Pancreas (tissue), 10 donors: ENCODE data around the gene SOX11. TPM values are rescaled to one million over a fixed set of nuclear protein-coding genes. Genes with fewer than 3 reads are reported as not detected.

Source experiments
- ATAC-seq, 4 donors: fragments of 200-7000 bp; cut with Tn5 transposase; one replicate each; pipeline versions ENCODE4 v1.8.0 to v1.9.1; 2020; ENCODE audit warnings: mild to moderate bottlenecking in 4 of 4, moderate library complexity in 4 of 4
- DNase-seq, 6 donors: peaks; one replicate each; pipeline ENCODE4 v3.0.0-alpha.2; 2020
- FAIRE-seq: peaks from 2 replicates; lab custom pipeline; 2012; peaks lifted over from hg19 to GRCh38; lab: Jason Lieb, UNC
- H3K27ac ChIP-seq, 4 donors: fragments of 200-600 bp; sonication (generic); 1 replicate in 3 of 4; 2 replicates in 1 of 4; pipeline versions ENCODE4 v1.5.0 to v1.8.0; 2020
- H3K27me3 ChIP-seq, 4 donors: fragments of 200-600 bp; one replicate each; pipeline ENCODE4 v1.8.0; 2021
- H3K36me3 ChIP-seq, 3 donors: fragments of 200-600 bp; sonication (generic) in 1 of 3; one replicate each; pipeline versions ENCODE4 v1.5.0 to v1.8.0; 2020 to 2021
- H3K4me1 ChIP-seq, 3 donors: fragments of 200-600 bp; one replicate each; pipeline ENCODE4 v1.8.0; 2021
- H3K4me3 ChIP-seq, 4 donors: fragments of 200-600 bp; sonication (generic) in 2 of 4; one replicate each; pipeline versions ENCODE4 v1.5.0 to v1.8.0; 2020 to 2021
- H3K9me3 ChIP-seq, 4 donors: fragments of 200-600 bp; one replicate each; pipeline ENCODE4 v1.8.0; 2021
- CTCF ChIP-seq, 4 donors: fragments of 200-600 bp; sonication (generic) in 3 of 4; IDR thresholded peaks; one replicate each; pipeline versions ENCODE4 v1.5.0 to v1.8.0; 2021; ENCODE audit warnings: antibody characterized with exemption in 4 of 4
- WGBS, 2 donors: extraction: QIAGEN DNeasy Blood & Tissue Kit; methylation state at CpG; one replicate each; pipeline ENCODE4 v1.1.7; 2013; 5-methylcytosine and 5-hydroxymethylcytosine counted together
- intact Hi-C, 3 donors: fragments of 100-400 bp; cut with DNase I; formaldehyde crosslinking; loops; one replicate each; pipeline versions ENCODE4 v1.11.1 to v1.14.2; 2022
- polyA plus RNA-seq, 2 donors: library from polyadenylated mRNA; stranded (reverse); fragments of 200-250 nt; gene quantifications; one replicate each; pipeline ENCODE4 v1.2.3, GENCODE V29; 2013
- total RNA-seq, 6 donors: library from RNA; stranded (reverse); fragmentation: NEBNext Ultra II Directional in 4 of 6; extraction: Animal tissue kit (Norgen Biotek cat#: 25700) in 4 of 6; gene quantifications; one replicate each; pipeline versions ENCODE4 v1.2.1 to v1.2.4, GENCODE V29; 2021 to 2023
- donor health status: healthy with polysubstance abuse.
- donor health status: DM: no; HTN: no; CAD: no; lungs with moderate emphysema.
- donor health status: DM: no; HTN: no; CAD: no.
- donor health status: control.
- donor health status: control.
- donor health status: Bipolar disorder and iron deficiency.
- donor health status: DM: yes; HTN: yes; CAD: no.
- donor health status: DM: no; HTN: no; CAD: no.
- donor health status: DM: no; HTN: no; CAD: no.
- donor health status: DM: yes; HTN: yes; CAD: no.

SOX11 gene
- total and polyA plus RNA-seq, 8 donors: 0.03 to 0.09 (median 0.04) TPM; not detected in 4

- ATAC-seq (no peak), FAIRE-seq (no peak), DNase-seq (no peak)
- H3K9me3 ChIP-seq: no peaks in the 10 kb centered on the region
- peaks cover 0 to 59% (median 27%) of the 10 kb centered on the region in 4 donors for H3K27me3 ChIP-seq
- WGBS, 2 donors: 74 to 77% methylated on average over 8 of the region's 8 CpGs
- no peak for TF ChIP-seq CTCF (IDR thresholded peaks at IDR 0.05)
- H3K27ac ChIP-seq: no peak overlapping the region
- intact Hi-C loops: no loop called here
- H3K4me1 ChIP-seq: peaks cover 0 to 11% (median 0%) of the 10 kb centered on the region in 3 donors
- no peaks in the 10 kb centered on the region for H3K36me3 ChIP-seq
- H3K4me3 ChIP-seq: no peak overlapping the region
Observed at GRCh38 chr2:5697562-5697961, 5.4 kb downstream of the SOX11 start.

GRCh38 chr2:5698134-5698533, 6.0 kb downstream of the SOX11 start:
- Histone ChIP-seq H3K27me3 (peaks cover 0 to 54% (median 26%) of the 10 kb centered on the region in 4 donors), H3K9me3 (no peaks in the 10 kb centered on the region), H3K4me3 (no peak overlapping the region), H3K27ac (no peak overlapping the region), H3K36me3 (no peaks in the 10 kb centered on the region), H3K4me1 (peaks cover 0 to 11% (median 0%) of the 10 kb centered on the region in 3 donors)
- FAIRE-seq (no peak), ATAC-seq (no peak), DNase-seq (no peak)
- intact Hi-C loops: no loop called here
- no peak for TF ChIP-seq CTCF (IDR thresholded peaks at IDR 0.05)
- 84 to 93% methylated on average over 4 of the region's 4 CpGs for WGBS, 2 donors

- DNase-seq: no peak
- no peaks in the 10 kb centered on the region for H3K36me3 ChIP-seq
- TF ChIP-seq CTCF (IDR thresholded peaks at IDR 0.05): no peak
- no peak overlapping the region for H3K27ac ChIP-seq
- H3K27me3 ChIP-seq: peaks cover 0 to 36% (median 15%) of the 10 kb centered on the region in 4 donors
- H3K9me3 ChIP-seq: no peaks in the 10 kb centered on the region
- intact Hi-C loops: no loop called here
- WGBS, 2 donors: 68 to 75% methylated on average over 4 of the region's 4 CpGs
- FAIRE-seq: no peak
- peaks cover 0 to 5% (median 0%) of the 10 kb centered on the region in 3 donors for H3K4me1 ChIP-seq
- ATAC-seq: no peak
- no peak overlapping the region for H3K4me3 ChIP-seq
Observed at GRCh38 chr2:5699963-5700362, 7.8 kb downstream of the SOX11 start.

GRCh38 chr2:5700551-5700950, 8.4 kb downstream of the SOX11 start:
- H3K36me3 ChIP-seq: no peaks in the 10 kb centered on the region
- no peak overlapping the region for H3K27ac ChIP-seq
- peaks cover 0 to 30% (median 12%) of the 10 kb centered on the region in 4 donors for H3K27me3 ChIP-seq
- FAIRE-seq (no peak), DNase-seq (no peak), ATAC-seq (no peak)
- TF ChIP-seq CTCF (IDR thresholded peaks at IDR 0.05): no peak
- peaks cover 0 to 5% (median 0%) of the 10 kb centered on the region in 3 donors for H3K4me1 ChIP-seq
- intact Hi-C loops: no loop called here
- H3K4me3 ChIP-seq: no peak overlapping the region
- WGBS, 2 donors: 80 to 88% methylated on average over 5 of the region's 5 CpGs
- H3K9me3 ChIP-seq: no peaks in the 10 kb centered on the region

- no peaks in the 10 kb centered on the region for H3K9me3 ChIP-seq
- ATAC-seq (no peak), FAIRE-seq (no peak), DNase-seq (no peak)
- no peaks in the 10 kb centered on the region for H3K4me1 ChIP-seq
- no peak overlapping the region for H3K27ac ChIP-seq
- no peak for TF ChIP-seq CTCF (IDR thresholded peaks at IDR 0.05)
- intact Hi-C loops: no loop called here
- no peaks in the 10 kb centered on the region for H3K36me3 ChIP-seq
- no peak overlapping the region for H3K4me3 ChIP-seq
- H3K27me3 ChIP-seq: peaks cover 0 to 25% (median 10%) of the 10 kb centered on the region in 4 donors
- 69 to 79% methylated on average over 3 of the region's 3 CpGs for WGBS, 2 donors
Observed at GRCh38 chr2:5701266-5701665, 9.1 kb downstream of the SOX11 start.
